Activated B cell treated with CpG ODN at 0.5 μM for 24 hours (primary cell): ENCODE results near the gene HHLA2. TPM values are rescaled to one million over a fixed set of nuclear protein-coding genes. Genes with fewer than 3 reads are reported as not detected.

Experiments used
- ATAC-seq: fragments of 200-7000 bp; cut with Tn5 transposase; one replicate; pipeline ENCODE4 v1.10.0; 2021; ENCODE audit warnings: low read depth, mild to moderate bottlenecking, moderate library complexity
- CTCF ChIA-PET: fragments of 350-600 bp; sonication (Branson Sonifier 250); formaldehyde crosslinking; loops from one replicate; lab custom pipeline; 2021; ENCODE audit warnings: antibody characterized with exemption; lab: Charles Lee
- POLR2A ChIA-PET: fragments of 350-600 bp; sonication (Branson Sonifier 250); formaldehyde crosslinking; loops from one replicate; lab custom pipeline; 2021; ENCODE audit warnings: antibody characterized with exemption; lab: Charles Lee
- DNase-seq: peaks from one replicate; pipeline ENCODE4 v3.0.0; 2022
- H3K27ac Mint-ChIP-seq: one replicate; pipeline ENCODE4 v1.8.0; 2020; ENCODE audit warnings: mixed read lengths
- H3K27me3 Mint-ChIP-seq: one replicate; pipeline ENCODE4 v1.8.0; 2021; ENCODE audit warnings: mixed read lengths
- H3K36me3 Mint-ChIP-seq: one replicate; pipeline ENCODE4 v1.8.0; 2021; ENCODE audit warnings: low read depth, mixed read lengths
- H3K4me1 Mint-ChIP-seq: one replicate; pipeline ENCODE4 v1.8.0; 2021; ENCODE audit warnings: mixed read lengths
- H3K4me3 Mint-ChIP-seq: one replicate; pipeline ENCODE4 v1.8.0; 2020; ENCODE audit warnings: mild to moderate bottlenecking, mixed read lengths
- H3K9me3 Mint-ChIP-seq: one replicate; pipeline ENCODE4 v1.8.0; 2020; ENCODE audit warnings: mixed read lengths
- CTCF ChIP-seq: fragments of 200-600 bp; IDR thresholded peaks from one replicate; pipeline ENCODE4 v1.8.0; 2022; ENCODE audit warnings: antibody characterized with exemption, mild to moderate bottlenecking
- intact Hi-C: fragments of 100-400 bp; cut with micrococcal nuclease; formaldehyde crosslinking; loops from one replicate; pipeline ENCODE4 v1.15.1; 2024
- total RNA-seq: library from RNA; stranded (reverse); gene quantifications from 2 replicates; pipeline ENCODE4 v1.2.3, GENCODE V29; 2022

Gene HHLA2
- total RNA-seq, 1 donor from 2014 or later: 1.00 TPM

- Mint-ChIP-seq H3K4me3 (no peak overlapping the region), H3K27me3 (no peaks in the 10 kb centered on the region), H3K9me3 (no peaks in the 10 kb centered on the region), H3K36me3 (no peaks in the 10 kb centered on the region), H3K27ac (no peak overlapping the region), H3K4me1 (peaks cover 22% of the 10 kb centered on the region)
- TF ChIP-seq CTCF: no peak
- ChIA-PET POLR2A (no interaction called here), CTCF (no interaction called here)
- no peak for DNase-seq
- intact Hi-C loops: no loop called here
- no peak for ATAC-seq
Measured at GRCh38 chr3:108391917-108392593, 95.7 kb downstream of the HHLA2 start.

- Mint-ChIP-seq H3K27ac (no peak overlapping the region), H3K4me1 (peaks cover 13% of the 10 kb centered on the region), H3K27me3 (no peaks in the 10 kb centered on the region), H3K9me3 (no peaks in the 10 kb centered on the region), H3K36me3 (no peaks in the 10 kb centered on the region), H3K4me3 (no peak overlapping the region)
- TF ChIP-seq CTCF: no peak
- CTCF ChIA-PET: no interaction called here
- DNase-seq: no peak
- no peak for ATAC-seq
- intact Hi-C loops: no loop called here
- POLR2A ChIA-PET: interaction anchor here (0.6 kb wide), 1 partner anchor 44 kb away, joined by 5 read pairs; no protein-coding TSS in a partner anchor
Measured at GRCh38 chr3:108393128-108393900, 97.0 kb downstream of the HHLA2 start.

GRCh38 chr3:108394016-108394415 lies 97.7 kb downstream of the HHLA2 start:
- ATAC-seq: no peak
- Mint-ChIP-seq H3K4me3 (no peak overlapping the region), H3K9me3 (no peaks in the 10 kb centered on the region), H3K27ac (no peak overlapping the region), H3K27me3 (no peaks in the 10 kb centered on the region), H3K4me1 (peaks cover 6% of the 10 kb centered on the region), H3K36me3 (no peaks in the 10 kb centered on the region)
- TF ChIP-seq CTCF: no peak
- DNase-seq: no peak
- intact Hi-C loops: no loop called here
- ChIA-PET POLR2A (no interaction called here), CTCF (no interaction called here)

- ChIA-PET CTCF (no interaction called here), POLR2A (no interaction called here)
- H3K27me3 Mint-ChIP-seq: no peaks in the 10 kb centered on the region
- no peak overlapping the region for H3K27ac Mint-ChIP-seq
- no peak for DNase-seq
- H3K4me1 Mint-ChIP-seq: peaks cover under 1% of the 10 kb centered on the region
- no peak overlapping the region for H3K4me3 Mint-ChIP-seq
- intact Hi-C loops: no loop called here
- H3K9me3 Mint-ChIP-seq: peaks cover under 1% of the 10 kb centered on the region
- H3K36me3 Mint-ChIP-seq: no peaks in the 10 kb centered on the region
- no peak for ATAC-seq
- no peak for TF ChIP-seq CTCF
Measured at GRCh38 chr3:108394563-108394962, 98.2 kb downstream of the HHLA2 start.

- ATAC-seq: no peak
- H3K27me3 Mint-ChIP-seq: no peaks in the 10 kb centered on the region
- intact Hi-C loops: no loop called here
Measured at GRCh38 chr3:108396336-108396735, 100.0 kb downstream of the HHLA2 start.

More at GRCh38 chr3:108396336-108396735, 100.0 kb downstream of the HHLA2 start:
- POLR2A ChIA-PET: no interaction called here
- DNase-seq: no peak
- no peaks in the 10 kb centered on the region for H3K36me3 Mint-ChIP-seq
- no peak for TF ChIP-seq CTCF
- H3K27ac Mint-ChIP-seq: no peak overlapping the region
- H3K4me1 Mint-ChIP-seq: no peaks in the 10 kb centered on the region
- CTCF ChIA-PET: no interaction called here
- peaks cover 6% of the 10 kb centered on the region for H3K9me3 Mint-ChIP-seq
- no peak overlapping the region for H3K4me3 Mint-ChIP-seq
